B cell (primary cell): Measurements from ENCODE around the gene AIMP1. TPM values are rescaled to one million over a fixed set of nuclear protein-coding genes. Genes with fewer than 3 reads are reported as not detected.

Experiments used
- ATAC-seq: fragments of 200-7000 bp; cut with Tn5 transposase; one replicate; pipeline ENCODE4 v1.10.0; 2021; ENCODE audit warnings: low read depth, mild to moderate bottlenecking, moderate number of reproducible peaks, moderate library complexity
- CTCF ChIA-PET: fragments of 350-600 bp; sonication (Branson Sonifier 250); formaldehyde crosslinking; loops from one replicate; lab custom pipeline; 2021; ENCODE audit warnings: antibody characterized with exemption, inconsistent platforms; lab: Charles Lee
- POLR2A ChIA-PET: fragments of 350-600 bp; sonication (Branson Sonifier 250); formaldehyde crosslinking; loops from one replicate; lab custom pipeline; 2021; ENCODE audit warnings: antibody characterized with exemption; lab: Charles Lee
- DNase-seq: peaks from one replicate; pipeline ENCODE4 v3.0.0; 2013
- H2AFZ ChIP-seq: 2 replicates; pipeline ENCODE4 v1.6.1; 2012; ENCODE audit warnings: mild to moderate bottlenecking, low read depth, low read length; ENCODE audit not compliant: insufficient read depth, poor library complexity, severe bottlenecking
- H3K27ac ChIP-seq, 2 donors: 1 replicate in 1 of 2; 2 replicates in 1 of 2; pipeline ENCODE4 v1.5.1; 2012 to 2013; ENCODE audit warnings: low read length in 2 of 2, mild to moderate bottlenecking in 2 of 2, moderate library complexity in 1 of 2
- H3K27me3 ChIP-seq, 4 experiments: fragments of 200-600 bp in 1 of 4; sonication (generic) in 1 of 4; replicated peaks in 1 of 4; 1 replicate in 2 of 4; 2 replicates in 2 of 4; pipeline versions ENCODE4 v1.6.1 to v1.7.0; 2013 to 2016; ENCODE audit warnings: low read length in 3 of 4, mild to moderate bottlenecking in 2 of 4, mixed read lengths in 1 of 4, moderate library complexity in 1 of 4; ENCODE audit not compliant: insufficient read depth in 4 of 4, control insufficient read depth in 3 of 4; ENCODE audit errors: control extremely low read depth in 1 of 4
- H3K36me3 ChIP-seq, 2 experiments: replicated peaks in 1 of 2; 1 replicate in 1 of 2; 2 replicates in 1 of 2; pipeline versions ENCODE4 v1.6.1 to v1.7.1; 2013; ENCODE audit warnings: low read length in 1 of 2; ENCODE audit not compliant: insufficient read depth in 2 of 2, control insufficient read depth in 1 of 2; ENCODE audit errors: control extremely low read depth in 1 of 2, extremely low read depth in 1 of 2
- H3K4me1 ChIP-seq, 2 donors: fragments of 200-600 bp in 1 of 2; sonication (generic) in 1 of 2; 1 replicate in 1 of 2; 2 replicates in 1 of 2; pipeline versions ENCODE4 v1.5.1 to v1.6.1; 2013 to 2017; ENCODE audit warnings: low read length in 2 of 2; ENCODE audit not compliant: control insufficient read depth in 2 of 2, insufficient read depth in 2 of 2
- H3K4me2 ChIP-seq: replicated peaks from 2 replicates; pipeline ENCODE3; 2012; ENCODE audit warnings: mild to moderate bottlenecking, low read depth, low read length; ENCODE audit not compliant: poor library complexity, severe bottlenecking
- H3K4me3 ChIP-seq, 5 experiments: fragments of 200-600 bp in 1 of 5; sonication (generic) in 1 of 5; 1 replicate in 3 of 5; 2 replicates in 2 of 5; pipeline versions ENCODE4 v1.5.1 to v1.7.0; 2011 to 2016; ENCODE audit warnings: low read length in 4 of 5, mild to moderate bottlenecking in 4 of 5, low read depth in 2 of 5, control low read depth in 1 of 5, moderate library complexity in 1 of 5; ENCODE audit not compliant: insufficient read depth in 1 of 5; ENCODE audit errors: control extremely low read depth in 1 of 5, extremely low read depth in 1 of 5
- H3K79me2 ChIP-seq: fragments of 200-600 bp; sonication (generic); one replicate; pipeline ENCODE4 v1.6.0; 2016; ENCODE audit warnings: low read length; ENCODE audit not compliant: control insufficient read depth, insufficient read depth
- H3K9ac ChIP-seq: fragments of 200-600 bp; sonication (generic); 2 replicates; pipeline ENCODE4 v1.6.1; 2017; ENCODE audit warnings: mild to moderate bottlenecking, low read length, moderate library complexity
- H3K9me3 ChIP-seq, 3 donors: one replicate each; pipeline versions ENCODE4 v1.6.1 to v1.7.1; 2013; ENCODE audit warnings: low read length in 2 of 3; ENCODE audit not compliant: control insufficient read depth in 2 of 3, insufficient read depth in 1 of 3; ENCODE audit errors: control extremely low read depth in 1 of 3
- H4K20me1 ChIP-seq: 2 replicates; pipeline ENCODE4 v1.6.0; 2012; ENCODE audit warnings: mild to moderate bottlenecking, low read length; ENCODE audit not compliant: insufficient read depth, control insufficient read depth, poor library complexity, severe bottlenecking
- H3K27ac Mint-ChIP-seq: one replicate; pipeline ENCODE4 v1.8.0; 2021; ENCODE audit warnings: mixed read lengths
- H3K27me3 Mint-ChIP-seq: one replicate; pipeline ENCODE4 v1.8.0; 2021; ENCODE audit warnings: mixed read lengths
- H3K4me1 Mint-ChIP-seq: one replicate; pipeline ENCODE4 v1.8.0; 2021; ENCODE audit warnings: mixed read lengths
- H3K4me3 Mint-ChIP-seq: one replicate; pipeline ENCODE4 v1.8.0; 2021; ENCODE audit warnings: mixed read lengths
- H3K9me3 Mint-ChIP-seq: one replicate; pipeline ENCODE4 v1.8.0; 2022; ENCODE audit warnings: mixed read lengths; ENCODE audit not compliant: insufficient read depth
- EZH2 ChIP-seq: IDR thresholded peaks from 2 replicates; pipeline ENCODE4 v1.6.1; 2012; ENCODE audit warnings: borderline replicate concordance, low read depth, mild to moderate bottlenecking, moderate library complexity, low read length; ENCODE audit not compliant: insufficient read depth, poor library complexity, severe bottlenecking
- WGBS: methylation state at CpG from one replicate; pipeline ENCODE4 v1.1.5; 2013; ENCODE audit warnings: missing lambda C conversion rate; ENCODE audit not compliant: insufficient coverage; 5-methylcytosine and 5-hydroxymethylcytosine counted together
- intact Hi-C: fragments of 100-400 bp; cut with micrococcal nuclease; formaldehyde crosslinking; loops from one replicate; pipeline ENCODE4 v1.10.0; 2022
- polyA plus RNA-seq: library from polyadenylated mRNA; depleted of rRNA; stranded (reverse); fragments of >200 nt; gene quantifications from 2 replicates; pipeline ENCODE4 v1.2.3, GENCODE V29; 2012
- total RNA-seq, 2 donors: library from RNA; stranded (reverse); fragments of 120-200 nt in 1 of 2; gene quantifications; 1 replicate in 1 of 2; 2 replicates in 1 of 2; pipeline versions ENCODE4 v1.2.3 to v1.2.4, GENCODE V29; 2013 to 2022
- TF ChIP-seq, protein P1 (sequence below): fragments of 200-600 bp; IDR thresholded peaks from one replicate; pipeline ENCODE4 v1.8.0; 2022; ENCODE audit warnings: antibody characterized with exemption, mild to moderate bottlenecking

The AIMP1 gene
- total and polyA plus RNA-seq, 2 donors (not counting 1 experiment from before 2014, with no cell fraction given), result 12.0 to 49.7 TPM

DNA sequence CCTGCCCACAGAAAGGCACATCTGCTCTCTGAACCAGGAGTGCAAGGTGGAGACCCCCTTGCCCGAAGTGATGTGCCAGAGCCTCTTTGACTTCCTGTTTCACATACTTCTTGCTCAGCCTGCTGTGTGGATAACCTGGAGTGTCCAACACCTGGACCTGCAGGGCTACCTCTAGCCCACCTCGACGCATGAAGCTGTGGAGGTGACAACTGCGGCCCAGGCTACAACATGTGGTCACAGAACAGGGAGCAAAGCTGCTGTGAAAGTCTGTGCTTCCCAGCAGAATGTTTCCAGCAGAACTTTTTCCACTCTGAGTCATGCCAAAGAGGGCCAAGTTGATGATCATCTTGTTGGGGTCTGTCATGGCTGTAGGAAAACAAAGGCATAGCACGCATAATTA is 50.7 kb downstream of the AIMP1 start:
- H3K9me3 ChIP-seq, result no peaks in the 10 kb centered on the region
- no peaks in the 10 kb centered on the region for H4K20me1 ChIP-seq
- H3K4me3 ChIP-seq, result no peak overlapping the region
- H3K9ac ChIP-seq, result no peak overlapping the region
- H3K79me2 ChIP-seq, result no peaks in the 10 kb centered on the region
- no peak overlapping the region for H3K27ac Mint-ChIP-seq
- 91% methylated on average over 4 of the region's 5 CpGs for WGBS
- H3K36me3 ChIP-seq, result no peaks in the 10 kb centered on the region
- no peak overlapping the region for H3K4me2 ChIP-seq
- H3K27me3 Mint-ChIP-seq, result peaks cover 21% of the 10 kb centered on the region
- POLR2A ChIA-PET, result no interaction called here
- H3K27ac ChIP-seq, result no peak overlapping the region
- no peaks in the 10 kb centered on the region for H3K4me1 ChIP-seq
- H3K4me3 Mint-ChIP-seq, result no peak overlapping the region
- H3K9me3 Mint-ChIP-seq, result no peaks in the 10 kb centered on the region
- H2AFZ ChIP-seq, result no peak overlapping the region
- CTCF ChIA-PET, result no interaction called here
- TF ChIP-seq EZH2, result no peak
- TF ChIP-seq, protein P1, sequence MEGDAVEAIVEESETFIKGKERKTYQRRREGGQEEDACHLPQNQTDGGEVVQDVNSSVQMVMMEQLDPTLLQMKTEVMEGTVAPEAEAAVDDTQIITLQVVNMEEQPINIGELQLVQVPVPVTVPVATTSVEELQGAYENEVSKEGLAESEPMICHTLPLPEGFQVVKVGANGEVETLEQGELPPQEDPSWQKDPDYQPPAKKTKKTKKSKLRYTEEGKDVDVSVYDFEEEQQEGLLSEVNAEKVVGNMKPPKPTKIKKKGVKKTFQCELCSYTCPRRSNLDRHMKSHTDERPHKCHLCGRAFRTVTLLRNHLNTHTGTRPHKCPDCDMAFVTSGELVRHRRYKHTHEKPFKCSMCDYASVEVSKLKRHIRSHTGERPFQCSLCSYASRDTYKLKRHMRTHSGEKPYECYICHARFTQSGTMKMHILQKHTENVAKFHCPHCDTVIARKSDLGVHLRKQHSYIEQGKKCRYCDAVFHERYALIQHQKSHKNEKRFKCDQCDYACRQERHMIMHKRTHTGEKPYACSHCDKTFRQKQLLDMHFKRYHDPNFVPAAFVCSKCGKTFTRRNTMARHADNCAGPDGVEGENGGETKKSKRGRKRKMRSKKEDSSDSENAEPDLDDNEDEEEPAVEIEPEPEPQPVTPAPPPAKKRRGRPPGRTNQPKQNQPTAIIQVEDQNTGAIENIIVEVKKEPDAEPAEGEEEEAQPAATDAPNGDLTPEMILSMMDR, result no peak
- no peaks in the 10 kb centered on the region for H3K4me1 Mint-ChIP-seq
- intact Hi-C loops, result loop anchor here (5.0 kb wide), 1 partner anchor 815 kb away; no protein-coding TSS in a partner anchor
- no peaks in the 10 kb centered on the region for H3K27me3 ChIP-seq
- no peak for ATAC-seq
- no peak for DNase-seq

DNA sequence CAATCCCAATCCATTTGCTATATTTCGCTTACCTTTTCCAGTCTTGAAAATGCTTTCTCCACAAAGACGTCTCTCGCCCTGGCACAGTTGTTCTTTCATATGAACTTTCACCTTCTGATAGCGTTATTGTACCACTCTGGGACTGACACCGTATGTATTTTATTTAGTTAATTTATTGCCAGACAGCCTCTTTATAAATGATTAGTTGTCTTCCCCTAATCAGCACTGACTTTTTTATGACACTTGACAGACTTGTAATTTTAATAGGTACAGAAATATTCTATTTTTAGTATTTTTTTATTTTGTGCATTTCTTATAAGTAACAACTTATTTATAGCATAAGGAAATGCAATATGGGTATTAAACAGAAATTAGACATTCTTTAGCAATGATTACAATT is 52.3 kb downstream of the AIMP1 start, which contains the start of gene GIMD1:
Gene GIMD1 (minus strand): TSS at position 101 of the 400 bp plus-strand sequence. CDS start 1,343 bp downstream, outside the sequence.
- no peak within 1 kb of the TSS for H2AFZ ChIP-seq
- no peaks in the 10 kb centered on the region for H3K79me2 ChIP-seq
- Mint-ChIP-seq H3K9me3 (no peaks in the 10 kb centered on the region), H3K27ac (no peak within 1 kb of the TSS), H3K27me3 (peaks cover 25% of the 10 kb centered on the region), H3K4me1 (no peaks in the 10 kb centered on the region), H3K4me3 (no peak within 1 kb of the TSS)
- intact Hi-C loops, result loop anchor here (5.0 kb wide), 1 partner anchor 814 kb away; no protein-coding TSS in a partner anchor
- TF ChIP-seq, protein P1, result no peak
- no peak for TF ChIP-seq EZH2
- CTCF ChIA-PET, result no interaction called here
- no peaks in the 10 kb centered on the region for H4K20me1 ChIP-seq
- no peak within 1 kb of the TSS for H3K4me2 ChIP-seq
- H3K9ac ChIP-seq, result no peak within 1 kb of the TSS
- H3K27ac ChIP-seq, result no peak within 1 kb of the TSS
- no peaks in the 10 kb centered on the region for H3K9me3 ChIP-seq
- H3K27me3 ChIP-seq, result peaks cover 0 to 3% (median 0%) of the 10 kb centered on the region in 4 experiments
- H3K36me3 ChIP-seq, result no peaks in the 10 kb centered on the region
- ATAC-seq, result no peak
- no peak for DNase-seq
- H3K4me1 ChIP-seq, result no peaks in the 10 kb centered on the region
- no peak within 1 kb of the TSS for H3K4me3 ChIP-seq
- WGBS, result no CpG with 5 or more reads among the region's 5 CpGs
- POLR2A ChIA-PET, result no interaction called here
